Vagina (tissue), 2 donors: ENCODE data around the gene CPB1.

Source experiments
- POLR2A ChIP-seq, 2 donors: fragments of 450-650 bp; IDR thresholded peaks; one replicate each; pipeline ENCODE4 v1.6.1; 2017; ENCODE audit warnings: antibody characterized with exemption in 2 of 2, mild to moderate bottlenecking in 2 of 2, moderate library complexity in 2 of 2
- POLR2AphosphoS5 ChIP-seq, 2 donors: sonication (generic); formaldehyde crosslinking; IDR thresholded peaks; one replicate each; pipeline ENCODE4 v1.9.0; 2017; ENCODE audit warnings: antibody characterized with exemption in 2 of 2, mild to moderate bottlenecking in 2 of 2, low read depth in 1 of 2; ENCODE audit not compliant: insufficient read depth in 1 of 2
- TF ChIP-seq, protein P1 (sequence below), 3 experiments: fragments of 450-650 bp in 2 of 3; fragments of 200-600 bp in 1 of 3; sonication (generic) in 1 of 3; IDR thresholded peaks; one replicate each; pipeline ENCODE4 v1.5.1; 2017 to 2019; ENCODE audit warnings: antibody characterized with exemption in 3 of 3, mild to moderate bottlenecking in 2 of 3, moderate library complexity in 2 of 3

DNA sequence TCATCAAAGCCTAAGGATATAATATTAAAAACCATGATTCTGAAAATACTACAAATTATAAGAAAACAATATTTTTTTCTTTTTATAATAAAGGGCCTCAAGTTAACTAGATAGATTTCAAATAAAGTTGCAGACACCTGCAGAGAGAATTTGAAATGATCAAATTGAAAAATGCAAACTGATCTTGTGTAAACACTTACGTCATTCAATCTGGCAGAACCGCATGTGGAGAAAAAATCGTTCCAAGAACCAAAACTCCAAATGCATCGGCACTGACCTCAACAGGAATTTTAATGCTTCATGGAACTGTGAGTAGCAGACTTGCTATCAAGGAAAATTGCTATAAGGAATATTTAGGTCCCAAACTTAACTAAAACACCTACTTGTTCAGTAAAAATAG, 54.7 kb downstream of the CPB1 start:
- TF ChIP-seq, protein P1, sequence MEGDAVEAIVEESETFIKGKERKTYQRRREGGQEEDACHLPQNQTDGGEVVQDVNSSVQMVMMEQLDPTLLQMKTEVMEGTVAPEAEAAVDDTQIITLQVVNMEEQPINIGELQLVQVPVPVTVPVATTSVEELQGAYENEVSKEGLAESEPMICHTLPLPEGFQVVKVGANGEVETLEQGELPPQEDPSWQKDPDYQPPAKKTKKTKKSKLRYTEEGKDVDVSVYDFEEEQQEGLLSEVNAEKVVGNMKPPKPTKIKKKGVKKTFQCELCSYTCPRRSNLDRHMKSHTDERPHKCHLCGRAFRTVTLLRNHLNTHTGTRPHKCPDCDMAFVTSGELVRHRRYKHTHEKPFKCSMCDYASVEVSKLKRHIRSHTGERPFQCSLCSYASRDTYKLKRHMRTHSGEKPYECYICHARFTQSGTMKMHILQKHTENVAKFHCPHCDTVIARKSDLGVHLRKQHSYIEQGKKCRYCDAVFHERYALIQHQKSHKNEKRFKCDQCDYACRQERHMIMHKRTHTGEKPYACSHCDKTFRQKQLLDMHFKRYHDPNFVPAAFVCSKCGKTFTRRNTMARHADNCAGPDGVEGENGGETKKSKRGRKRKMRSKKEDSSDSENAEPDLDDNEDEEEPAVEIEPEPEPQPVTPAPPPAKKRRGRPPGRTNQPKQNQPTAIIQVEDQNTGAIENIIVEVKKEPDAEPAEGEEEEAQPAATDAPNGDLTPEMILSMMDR (IDR thresholded peaks at IDR 0.05), result no peak
- TF ChIP-seq POLR2A (IDR thresholded peaks at IDR 0.05) (no peak), POLR2AphosphoS5 (IDR thresholded peaks at IDR 0.05; ENCODE audit: insufficient read depth in 1 of 2, low read depth in 1 of 2) (no peak)
